ENCODE results near the gene VTCN1.

GRCh38 chr1:117116784-117117130, 94.0 kb downstream of the VTCN1 start:
- no peak for TF ChIP-seq POLR2A (IDR thresholded peaks at IDR 0.05; ENCODE audit: low read depth, low read length)
- TF ChIP-seq EZH2 (IDR thresholded peaks at IDR 0.05; ENCODE audit: borderline replicate concordance, low read depth, low read length, severe bottlenecking), result no peak
- TF ChIP-seq MAX (IDR thresholded peaks at IDR 0.05; ENCODE audit: insufficient read depth, insufficient read length), result no peak
